ENCODE measurements around the gene PRXL2A.

DNA sequence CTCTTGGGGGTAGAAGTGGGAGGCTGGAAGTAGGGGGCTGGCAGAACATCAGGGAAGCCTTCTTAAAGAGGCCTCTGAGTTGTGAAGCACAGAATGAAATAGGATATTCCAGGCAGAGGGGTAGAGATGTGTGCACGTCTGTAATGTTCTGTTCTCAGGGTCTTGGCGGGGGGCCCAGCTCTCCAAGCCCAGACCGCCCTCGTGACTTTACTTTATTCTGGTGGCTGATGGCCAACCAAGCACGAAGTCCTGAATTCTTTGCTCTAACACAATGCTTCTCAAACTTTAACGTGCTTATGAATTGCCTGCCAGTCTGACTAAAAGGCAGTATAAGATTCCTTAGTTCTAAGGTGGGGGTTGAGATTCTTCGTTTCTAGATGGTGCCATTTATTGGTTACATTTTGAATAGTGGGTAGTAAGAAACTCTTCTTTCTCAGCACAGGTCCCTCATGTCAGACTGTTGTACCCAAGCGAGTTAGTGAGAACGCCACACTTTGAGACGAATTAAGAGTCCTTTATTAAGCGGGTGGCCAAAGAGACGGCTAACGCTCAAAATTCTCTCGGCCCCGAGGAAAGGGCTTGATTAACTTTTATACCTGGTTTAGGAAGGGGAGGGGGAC, 8.2 kb downstream of the PRXL2A start:
- TF ChIP-seq, protein P1, sequence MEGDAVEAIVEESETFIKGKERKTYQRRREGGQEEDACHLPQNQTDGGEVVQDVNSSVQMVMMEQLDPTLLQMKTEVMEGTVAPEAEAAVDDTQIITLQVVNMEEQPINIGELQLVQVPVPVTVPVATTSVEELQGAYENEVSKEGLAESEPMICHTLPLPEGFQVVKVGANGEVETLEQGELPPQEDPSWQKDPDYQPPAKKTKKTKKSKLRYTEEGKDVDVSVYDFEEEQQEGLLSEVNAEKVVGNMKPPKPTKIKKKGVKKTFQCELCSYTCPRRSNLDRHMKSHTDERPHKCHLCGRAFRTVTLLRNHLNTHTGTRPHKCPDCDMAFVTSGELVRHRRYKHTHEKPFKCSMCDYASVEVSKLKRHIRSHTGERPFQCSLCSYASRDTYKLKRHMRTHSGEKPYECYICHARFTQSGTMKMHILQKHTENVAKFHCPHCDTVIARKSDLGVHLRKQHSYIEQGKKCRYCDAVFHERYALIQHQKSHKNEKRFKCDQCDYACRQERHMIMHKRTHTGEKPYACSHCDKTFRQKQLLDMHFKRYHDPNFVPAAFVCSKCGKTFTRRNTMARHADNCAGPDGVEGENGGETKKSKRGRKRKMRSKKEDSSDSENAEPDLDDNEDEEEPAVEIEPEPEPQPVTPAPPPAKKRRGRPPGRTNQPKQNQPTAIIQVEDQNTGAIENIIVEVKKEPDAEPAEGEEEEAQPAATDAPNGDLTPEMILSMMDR (conservative IDR thresholded peaks at IDR 0.05; ENCODE audit: low read length), result no peak
- no peak for TF ChIP-seq EZH2phosphoT487 (IDR thresholded peaks at IDR 0.05; ENCODE audit: borderline replicate concordance, low read depth, low read length)
